ENCODE data around the gene CARD14.

Gene CARD14

DNA sequence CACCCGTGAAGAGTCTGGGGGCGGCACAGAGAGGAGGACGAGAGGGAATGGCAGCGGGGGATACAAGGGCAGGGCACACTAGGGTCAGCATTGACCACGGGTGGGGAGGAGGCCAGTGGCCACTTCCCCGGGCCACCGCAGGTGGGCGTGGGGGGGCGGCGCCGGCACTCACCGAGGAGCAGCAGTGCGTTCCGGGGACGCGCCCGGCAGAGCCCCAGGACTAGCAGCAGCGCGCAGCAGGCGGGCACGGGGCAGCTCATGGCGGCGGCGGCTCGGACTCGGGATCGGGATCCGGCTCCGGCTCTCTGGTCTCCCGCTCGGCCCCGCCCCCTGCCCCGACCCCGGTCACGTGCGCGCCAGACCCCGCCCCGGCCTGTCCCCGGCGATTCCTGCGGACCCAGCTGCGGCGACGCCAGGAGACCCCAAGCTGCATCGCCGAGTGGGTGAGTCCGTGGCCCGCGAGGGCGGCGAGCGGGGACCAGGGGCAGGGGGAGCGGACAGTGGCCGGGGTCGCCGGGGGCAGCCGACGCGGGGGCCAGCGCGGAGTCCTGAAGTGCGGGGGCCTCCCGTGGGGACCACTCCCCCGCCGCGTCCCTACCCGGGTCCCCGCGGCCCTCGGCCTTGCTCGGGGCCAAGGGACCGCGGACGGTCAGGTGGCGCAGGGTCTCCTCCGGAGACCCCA lies 50.4 kb downstream of the CARD14 start, which contains the start of the genes SGSH and SLC26A11:
TSS of gene SGSH (minus strand) at position 280 of the 682 bp plus-strand sequence. CDS start at position 260, 20 bp downstream.
TSS of gene SLC26A11 (plus strand) at position 374 of the 682 bp plus-strand sequence. CDS start 1,134 bp downstream, outside the sequence.
- H3K4me3 ChIP-seq (ENCODE audit: low read depth, low read length): peak within 1 kb of the TSS; percentile 79
- DNase-seq (ENCODE audit: low read depth): no peak

GRCh38 chr17:80220736-80221215 lies 50.9 kb downstream of the CARD14 start:
- peak overlapping the region; percentile 79 for H3K4me3 ChIP-seq (ENCODE audit: low read depth, low read length)
- DNase-seq (ENCODE audit: low read depth): no peak

GRCh38 chr17:80221351-80222105 lies 51.7 kb downstream of the CARD14 start:
- peak overlapping the region; percentile 79 for H3K4me3 ChIP-seq (ENCODE audit: low read depth, low read length)

GRCh38 chr17:80222376-80223141 lies 52.7 kb downstream of the CARD14 start:
- H3K4me3 ChIP-seq (ENCODE audit: low read depth, low read length): no peak overlapping the region
- no peak for DNase-seq (ENCODE audit: low read depth)

More at GRCh38 chr17:80221351-80222105, 51.7 kb downstream of the CARD14 start:
- no peak for DNase-seq (ENCODE audit: low read depth)

- no peak overlapping the region for H3K4me3 ChIP-seq (ENCODE audit: low read depth, low read length)
- no peak for DNase-seq (ENCODE audit: low read depth)
Measured at GRCh38 chr17:80223142-80223815, 53.4 kb downstream of the CARD14 start.

DNA sequence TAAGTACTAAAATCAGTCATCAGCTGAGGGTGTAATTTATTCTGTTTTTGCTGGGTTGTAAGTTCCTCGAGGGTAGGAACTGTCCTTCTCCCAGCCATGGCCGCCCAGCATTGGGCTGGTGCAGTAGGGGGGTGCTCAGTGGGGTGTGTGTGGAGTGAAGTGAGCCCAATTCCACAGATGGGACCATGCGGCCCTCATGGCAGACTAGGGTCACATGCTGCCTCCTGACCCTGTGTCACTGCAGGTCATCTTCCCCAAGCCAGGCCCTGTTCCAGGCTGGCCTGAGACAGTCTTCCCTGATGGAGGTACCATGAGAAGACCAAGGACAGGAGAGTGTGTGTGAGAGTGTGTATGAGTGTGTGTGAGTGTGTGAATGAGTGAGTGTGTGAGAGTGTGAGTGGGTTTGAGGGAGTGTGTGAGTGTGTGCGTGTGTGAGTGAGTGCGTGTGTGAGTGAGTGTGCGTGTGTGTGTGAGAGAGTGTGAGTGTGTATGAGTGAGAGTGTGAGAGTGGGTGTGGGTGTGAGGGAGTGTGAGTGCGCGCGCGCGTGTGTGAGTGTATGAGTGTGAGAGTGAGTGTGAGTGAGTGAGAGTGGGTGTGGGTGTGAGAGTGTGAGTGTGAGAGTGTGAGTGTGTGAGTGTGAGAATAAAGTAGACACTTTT lies 54.1 kb downstream of the CARD14 start:
- no peak for DNase-seq (ENCODE audit: low read depth)
- H3K4me3 ChIP-seq (ENCODE audit: low read depth, low read length): no peak overlapping the region

- no peak overlapping the region for H3K4me3 ChIP-seq (ENCODE audit: low read depth, low read length)
- DNase-seq (ENCODE audit: low read depth): no peak
Measured at GRCh38 chr17:80224683-80225082, 54.9 kb downstream of the CARD14 start.

DNA sequence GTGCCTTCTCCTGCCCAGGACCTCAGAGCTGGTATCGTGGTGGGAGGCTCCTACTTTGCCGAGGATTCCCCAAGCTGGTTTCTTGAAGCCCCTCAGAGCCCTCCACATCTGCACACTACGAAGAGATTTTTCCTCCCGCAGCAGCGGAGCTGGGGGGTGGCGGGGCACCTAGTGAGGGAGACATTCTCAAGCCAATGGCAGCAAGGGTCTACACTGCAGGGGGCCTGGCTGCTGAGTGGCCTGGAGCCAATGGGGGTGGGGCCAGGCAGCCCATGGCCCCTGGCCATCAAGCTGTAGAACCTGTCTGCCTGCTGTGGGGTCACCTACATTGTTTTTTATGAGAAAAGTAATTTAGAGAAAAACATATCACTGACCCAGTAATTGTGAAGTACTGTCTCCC lies 55.4 kb downstream of the CARD14 start:
- no peak overlapping the region for H3K4me3 ChIP-seq (ENCODE audit: low read depth, low read length)
- DNase-seq (ENCODE audit: low read depth): no peak

DNA sequence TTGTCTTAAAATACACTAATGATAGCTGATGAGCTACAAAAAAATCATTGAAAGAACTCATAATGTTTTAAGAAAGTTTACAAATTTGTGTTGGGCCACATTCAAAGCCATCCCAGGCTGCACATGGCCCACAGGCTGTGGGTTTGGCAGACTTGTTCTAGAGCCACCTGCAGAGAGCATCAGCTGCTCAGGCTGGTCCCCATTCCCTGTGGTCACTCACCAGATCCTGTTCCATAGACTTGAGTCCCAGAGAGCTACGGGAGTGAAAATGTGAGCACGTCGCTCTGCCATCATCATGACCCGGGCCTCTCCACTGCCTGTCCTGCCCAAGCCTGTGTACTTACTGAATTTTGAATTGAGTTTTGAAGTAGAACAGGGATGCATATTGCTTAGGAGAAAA lies 57.3 kb downstream of the CARD14 start:
- no peak overlapping the region for H3K4me3 ChIP-seq (ENCODE audit: low read depth, low read length)
- no peak for DNase-seq (ENCODE audit: low read depth)

GRCh38 chr17:80227666-80228065 lies 57.8 kb downstream of the CARD14 start:
- no peak overlapping the region for H3K4me3 ChIP-seq (ENCODE audit: low read depth, low read length)
- no peak for DNase-seq (ENCODE audit: low read depth)

DNA sequence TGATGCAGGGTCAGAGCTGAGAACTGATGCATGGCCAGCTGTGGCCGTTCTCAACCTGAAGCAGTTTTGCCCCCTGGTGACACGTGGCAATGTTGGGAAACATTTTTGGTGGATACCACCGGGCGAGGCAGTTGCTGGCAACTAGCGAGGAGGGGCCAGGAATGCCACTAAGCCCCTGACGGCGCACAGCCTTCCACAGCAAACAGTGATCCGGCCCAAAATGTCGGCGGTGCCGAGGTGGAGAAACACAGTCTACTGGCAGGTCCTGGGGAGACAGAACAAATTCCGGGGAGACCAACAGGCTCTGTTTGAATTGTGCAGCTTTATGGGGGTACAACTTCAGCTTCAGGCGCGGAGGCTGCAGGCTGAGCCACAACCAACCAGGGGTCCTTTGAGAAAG lies 58.6 kb downstream of the CARD14 start:
- DNase-seq (ENCODE audit: low read depth): no peak
- H3K4me3 ChIP-seq (ENCODE audit: low read depth, low read length): no peak overlapping the region

- no peak overlapping the region for H3K4me3 ChIP-seq (ENCODE audit: low read depth, low read length)
- DNase-seq (ENCODE audit: low read depth): no peak
Measured at GRCh38 chr17:80229011-80229410, 59.2 kb downstream of the CARD14 start.

DNA sequence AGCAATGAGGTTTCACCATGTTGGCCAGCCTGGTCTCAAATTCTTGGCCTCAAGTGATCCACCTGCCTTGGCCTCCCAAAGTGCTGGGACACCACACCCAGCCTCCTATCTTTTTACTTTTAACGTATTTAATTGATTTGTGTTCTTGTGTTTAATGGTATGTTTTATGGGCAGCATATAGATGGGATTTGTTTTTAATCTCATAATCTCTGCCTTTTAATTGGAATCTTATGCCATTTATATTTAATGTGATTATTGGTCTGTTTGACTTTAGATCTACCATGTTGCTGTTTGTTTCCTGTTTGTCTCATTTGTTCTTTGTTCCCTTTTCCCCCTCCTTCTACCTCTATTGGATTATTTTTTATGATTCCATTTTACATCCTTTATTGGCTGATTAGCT lies 62.6 kb downstream of the CARD14 start:
- no peak for DNase-seq (ENCODE audit: low read depth)
- H3K4me3 ChIP-seq (ENCODE audit: low read depth, low read length): no peak overlapping the region

GRCh38 chr17:80233202-80233601 lies 63.4 kb downstream of the CARD14 start:
- DNase-seq (ENCODE audit: low read depth): no peak

GRCh38 chr17:80236911-80237310 lies 67.1 kb downstream of the CARD14 start:
- no peak overlapping the region for H3K4me3 ChIP-seq (ENCODE audit: low read depth, low read length)
- DNase-seq (ENCODE audit: low read depth): no peak

More at GRCh38 chr17:80233202-80233601, 63.4 kb downstream of the CARD14 start:
- H3K4me3 ChIP-seq (ENCODE audit: low read depth, low read length): no peak overlapping the region

DNA sequence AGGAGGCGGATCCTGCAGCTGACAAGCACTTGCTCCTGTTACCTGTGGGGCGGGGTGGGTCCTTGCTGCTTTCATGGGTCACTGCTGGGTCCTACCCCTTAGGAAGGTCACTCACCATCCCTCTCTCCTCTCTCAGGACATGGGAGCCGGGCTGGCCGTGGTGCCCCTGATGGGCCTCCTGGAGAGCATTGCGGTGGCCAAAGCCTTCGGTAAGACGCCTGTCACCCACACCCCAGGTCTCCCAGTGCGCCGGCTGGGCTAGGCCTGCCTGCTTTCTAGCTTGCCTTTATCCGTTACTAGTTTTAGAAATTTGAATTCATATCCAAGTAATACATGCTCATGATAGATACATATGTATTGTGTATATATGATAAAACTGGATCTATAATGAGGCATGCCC lies 67.6 kb downstream of the CARD14 start:
- no peak overlapping the region for H3K4me3 ChIP-seq (ENCODE audit: low read depth, low read length)
- no peak for DNase-seq (ENCODE audit: low read depth)

DNA sequence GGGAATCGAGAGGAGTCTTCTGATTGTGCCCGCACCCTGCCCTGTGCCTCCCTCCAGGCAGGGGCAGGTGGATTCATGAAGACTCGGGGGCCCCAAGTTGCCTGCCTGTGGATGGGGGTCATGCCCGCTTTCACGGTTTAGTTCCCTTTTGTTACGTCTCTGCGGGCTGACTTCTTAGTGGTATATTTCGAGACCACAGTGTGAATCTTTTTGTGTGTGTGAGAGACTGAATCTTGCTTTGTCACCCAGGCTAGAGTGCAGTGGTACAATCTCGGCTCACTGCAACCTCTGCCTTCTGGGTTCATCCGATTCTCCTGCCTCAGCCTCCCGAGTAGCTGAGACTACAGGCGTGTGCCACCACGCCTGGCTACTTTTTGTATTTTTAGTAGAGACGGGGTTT lies 72.7 kb downstream of the CARD14 start:
- DNase-seq (ENCODE audit: low read depth): no peak
- no peak overlapping the region for H3K4me3 ChIP-seq (ENCODE audit: low read depth, low read length)

- no peak overlapping the region for H3K4me3 ChIP-seq (ENCODE audit: low read depth, low read length)
- DNase-seq (ENCODE audit: low read depth): no peak
Measured at GRCh38 chr17:80243526-80244433, 74.0 kb downstream of the CARD14 start.

Data from skeletal muscle cell (primary cell).